GM18502 (cell line): ENCODE data around the gene DAND5.

Experiments
- ATAC-seq: cut with Tn5 transposase; IDR thresholded peaks from one replicate; pipeline ENCODE4 v1.9.1; 2021; ENCODE audit warnings: mild to moderate bottlenecking; ENCODE audit not compliant: unreplicated experiment, poor library complexity

Gene DAND5

DNA sequence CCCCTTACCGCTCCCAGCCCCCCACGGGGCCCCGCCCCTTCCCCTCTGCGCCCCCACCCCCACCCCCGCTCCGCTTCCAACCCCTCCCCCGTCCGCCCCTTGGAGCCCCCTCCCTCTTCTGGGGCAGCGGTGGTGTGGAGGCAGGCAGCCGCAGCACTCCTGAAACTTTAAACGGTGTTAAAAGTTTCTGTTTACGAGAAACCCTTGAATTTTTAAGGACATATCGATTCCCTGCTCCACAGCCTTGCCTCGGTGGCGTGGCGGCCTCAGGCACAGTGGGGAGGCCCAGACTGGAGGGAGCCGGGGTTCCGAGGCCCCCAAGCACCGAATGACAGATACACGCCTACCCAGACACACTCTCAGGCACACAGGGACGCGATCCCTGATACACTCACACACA lies 21.1 kb downstream of the DAND5 start:
- no peak for ATAC-seq

DNA sequence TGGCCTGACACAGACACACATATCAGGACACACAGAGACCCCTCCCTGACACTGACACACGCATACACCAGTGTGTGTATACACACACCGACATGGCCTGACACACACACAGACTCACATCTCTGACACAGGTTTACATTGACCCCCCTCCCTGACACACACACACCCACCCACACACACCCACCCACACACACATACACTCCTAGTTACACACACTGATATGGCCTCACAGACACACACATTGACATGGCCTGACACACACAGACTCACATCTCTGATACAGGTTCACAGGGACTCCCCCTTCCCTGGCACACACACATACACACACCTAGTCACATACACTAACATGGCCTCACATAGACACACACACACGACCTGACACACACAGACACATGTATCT lies 21.5 kb downstream of the DAND5 start:
- no peak for ATAC-seq

DNA sequence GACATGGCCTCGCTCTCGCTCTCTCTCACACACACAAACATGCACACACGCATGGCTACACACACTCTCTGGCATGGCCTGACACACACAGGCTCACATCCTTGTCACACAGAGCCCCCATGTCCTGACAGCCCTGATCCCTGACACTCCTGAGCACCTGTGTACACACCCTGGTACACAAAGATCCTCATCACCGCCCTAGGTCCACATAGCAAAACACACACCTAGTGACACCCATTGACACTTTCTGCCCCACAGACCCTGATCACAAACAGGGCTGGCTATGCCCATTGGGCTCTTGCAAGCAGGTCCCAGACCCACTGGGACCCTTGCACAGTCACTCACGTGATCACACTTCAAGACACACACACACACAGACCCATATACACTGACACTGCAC lies 21.9 kb downstream of the DAND5 start:
- no peak for ATAC-seq

DNA sequence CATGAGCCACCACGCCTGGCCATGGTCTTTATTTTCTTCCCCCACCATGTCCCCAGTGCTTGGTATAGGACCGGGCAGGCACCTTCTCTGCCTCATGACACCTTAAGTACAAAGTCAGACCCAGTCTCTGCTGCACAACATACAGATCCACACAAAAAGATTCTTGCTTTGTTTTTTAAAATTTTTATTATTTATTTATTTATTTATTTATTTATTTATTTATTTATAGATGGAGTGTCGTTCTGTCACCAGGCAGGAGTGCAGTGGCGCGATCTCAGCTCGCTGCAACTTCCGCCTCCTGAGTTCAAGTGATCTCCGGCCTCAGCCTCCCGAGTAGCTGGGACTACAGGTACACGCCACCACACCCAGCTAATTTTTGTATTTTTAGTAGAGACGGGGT lies 23.4 kb downstream of the DAND5 start:
- no peak for ATAC-seq

DNA sequence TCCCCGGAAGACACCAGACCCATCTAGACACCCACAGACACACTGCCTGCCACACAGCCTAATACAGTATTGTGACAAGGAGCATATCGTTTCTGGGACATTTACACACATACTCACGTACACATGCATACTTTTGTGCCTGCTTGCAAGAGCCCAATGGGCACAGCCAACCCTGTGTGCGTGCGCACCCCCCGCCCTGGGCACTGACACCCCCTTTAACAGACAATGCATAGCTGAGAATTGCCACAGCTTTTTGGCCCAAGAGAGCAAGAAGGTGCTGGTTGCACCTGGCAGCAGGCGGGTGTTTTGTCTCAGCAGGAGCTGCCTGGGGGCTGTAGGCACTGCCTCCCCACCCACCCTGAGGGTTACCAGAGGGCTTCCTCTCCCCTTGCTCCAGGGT lies 24.2 kb downstream of the DAND5 start:
- no peak for ATAC-seq

DNA sequence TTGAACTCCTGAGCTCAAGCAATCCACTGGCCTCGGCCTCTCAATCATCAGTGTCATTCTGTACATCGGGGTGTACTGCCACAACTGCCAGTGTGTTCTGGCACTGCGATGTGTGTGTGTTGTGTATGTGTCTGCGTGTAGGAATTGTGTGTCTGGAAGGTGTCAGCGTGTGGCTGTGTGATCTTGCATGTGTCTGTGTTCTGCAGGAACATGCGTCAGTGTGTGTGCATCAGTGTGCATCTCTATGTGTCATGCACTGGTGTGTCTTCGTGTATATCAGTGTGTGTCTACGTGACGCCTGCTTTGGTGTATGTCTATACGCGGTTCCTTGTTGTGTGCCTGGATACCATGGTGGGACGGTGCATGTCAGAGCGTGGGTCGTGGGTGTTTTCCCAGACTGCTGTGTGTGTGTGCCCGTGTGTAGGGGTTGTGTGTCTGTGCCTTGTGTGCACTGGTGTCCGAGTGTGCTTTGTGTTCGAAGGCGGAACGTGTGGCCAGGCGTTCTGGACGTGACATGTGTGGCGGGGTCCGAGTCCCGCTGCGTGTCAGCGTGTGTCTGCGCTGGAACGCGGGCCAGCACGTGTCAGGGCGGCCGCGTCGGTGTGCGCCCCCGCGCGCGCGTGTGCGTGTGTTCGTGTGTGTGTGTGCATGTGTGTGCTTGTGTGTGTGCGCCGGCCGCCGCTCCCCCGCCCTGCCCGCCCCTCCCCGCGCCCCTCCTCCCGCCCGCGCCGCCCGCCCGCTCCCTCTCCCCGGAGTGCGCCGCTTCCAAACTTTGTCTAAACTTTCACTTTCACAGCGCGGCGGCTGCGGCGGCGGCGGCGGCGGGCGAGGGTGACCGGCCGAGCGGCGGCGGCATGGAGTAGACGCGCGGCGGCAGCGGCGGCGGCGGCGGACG lies 25.6 kb downstream of the DAND5 start, which contains the start of gene NFIX:
Gene NFIX, plus strand, starts transcription at position 775 of the 895 bp plus-strand sequence. CDS start 363 bp downstream, outside the sequence.
- no peak for ATAC-seq

DNA sequence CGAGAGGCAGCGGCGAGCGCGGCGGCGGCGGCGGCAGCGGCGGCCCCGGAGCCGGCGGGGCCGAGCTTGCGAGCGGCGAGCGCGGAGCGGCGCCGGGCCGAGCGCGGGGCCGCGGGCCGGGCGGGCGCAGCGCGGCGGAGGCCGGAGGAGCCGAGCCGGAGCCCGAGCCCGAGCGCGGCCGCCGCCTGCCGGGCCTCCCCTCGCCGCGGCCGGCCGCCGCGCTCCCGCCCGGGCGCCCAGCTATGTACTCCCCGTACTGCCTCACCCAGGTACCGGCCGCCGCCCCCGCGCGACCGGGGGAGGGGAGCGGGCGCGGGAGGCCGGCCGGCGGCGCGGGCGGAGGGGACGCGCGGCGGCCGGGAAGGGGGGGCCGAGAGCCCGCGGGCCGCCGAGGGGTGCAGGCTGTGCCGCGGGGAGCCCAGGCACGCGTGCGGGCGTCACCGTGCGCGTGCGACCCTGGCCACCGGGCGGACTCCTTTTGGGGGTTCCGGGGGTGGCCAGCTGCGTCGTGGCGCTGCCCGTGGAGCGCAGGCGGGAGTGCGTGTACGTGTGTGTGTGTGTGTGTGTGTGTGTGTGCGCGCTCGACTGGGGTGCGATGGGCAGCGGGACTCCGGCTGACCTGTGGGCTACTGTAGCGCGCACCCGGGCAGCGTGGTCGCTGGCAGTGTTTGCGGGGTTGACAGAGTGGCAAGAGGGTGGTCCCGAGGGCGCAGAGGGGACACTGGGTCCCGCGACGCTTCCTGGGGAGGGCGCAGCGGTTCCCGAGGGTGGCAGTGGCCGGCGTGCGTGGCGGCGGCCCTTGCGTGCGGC lies 26.4 kb downstream of the DAND5 start:
- ATAC-seq: no peak

DNA sequence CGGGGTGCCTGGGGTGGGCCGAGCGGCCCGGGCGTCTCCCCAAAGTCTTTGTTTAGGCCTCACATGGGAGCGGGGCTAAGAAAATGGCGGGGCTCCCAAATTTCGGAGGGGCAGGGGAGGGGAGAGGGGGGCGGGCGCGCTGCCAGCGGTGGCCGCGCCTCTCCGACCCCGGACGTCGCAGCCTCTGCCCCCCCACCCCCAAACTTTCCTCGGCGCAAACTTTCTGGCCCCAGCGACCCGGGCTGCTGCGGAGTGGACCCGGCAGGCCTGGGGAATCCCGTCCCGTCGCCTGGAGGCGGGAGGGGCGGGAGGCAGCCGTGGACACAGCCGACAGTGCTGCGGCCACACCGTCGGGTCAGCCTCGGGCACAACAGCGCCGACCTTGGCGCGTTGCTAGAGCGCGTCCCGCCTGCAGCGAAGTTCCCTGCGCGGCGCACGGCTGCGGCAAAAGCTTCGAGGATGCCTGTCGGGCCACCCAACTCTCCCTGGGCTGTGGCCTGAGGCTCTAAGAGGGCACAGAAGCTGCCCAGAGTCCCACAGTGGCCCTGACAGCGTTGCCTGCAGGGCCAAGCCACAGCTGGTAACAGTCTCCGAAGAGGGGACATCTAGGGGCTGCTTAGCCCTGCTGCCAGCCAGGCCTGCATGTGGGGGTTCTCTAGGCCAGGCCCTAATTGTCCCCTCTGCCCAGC lies 27.2 kb downstream of the DAND5 start:
- no peak for ATAC-seq

DNA sequence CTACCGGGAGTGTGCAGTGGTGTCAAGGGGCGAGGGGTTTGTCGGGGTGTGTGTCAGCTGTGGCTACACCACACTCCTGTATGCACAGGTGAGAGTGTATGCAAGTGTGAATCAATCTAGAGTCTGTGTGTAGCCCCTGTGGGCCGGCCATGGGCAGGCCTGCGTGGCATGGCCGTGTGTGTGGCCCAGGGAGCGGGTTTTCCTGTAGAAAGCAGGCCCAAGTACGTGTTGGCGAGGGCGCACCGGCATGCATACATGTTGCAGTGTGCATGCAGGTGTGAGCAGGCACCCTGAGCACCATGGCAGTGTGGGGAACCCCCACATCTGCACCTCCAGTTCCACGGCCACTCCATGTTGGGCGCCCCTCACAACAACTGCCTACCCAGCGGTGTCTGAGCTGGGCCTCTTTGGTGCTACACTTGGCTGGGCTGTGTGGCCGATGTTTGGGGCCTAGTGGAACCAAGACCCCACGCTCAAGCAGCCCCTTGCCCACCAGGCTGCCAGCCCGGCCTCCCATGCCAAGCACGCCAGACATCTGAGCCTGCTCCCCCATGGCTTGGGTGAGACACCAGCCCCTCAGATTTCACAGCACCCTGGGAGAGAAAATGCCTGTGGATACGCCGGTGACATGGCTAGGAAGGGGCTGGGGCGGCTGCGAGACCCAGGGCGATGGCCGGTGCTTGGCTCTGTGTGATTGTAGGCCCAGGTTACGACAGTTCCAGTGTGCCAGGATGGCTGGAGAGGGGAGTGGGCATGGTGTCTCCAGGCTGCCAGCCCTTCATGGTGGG lies 28.0 kb downstream of the DAND5 start:
- no peak for ATAC-seq

DNA sequence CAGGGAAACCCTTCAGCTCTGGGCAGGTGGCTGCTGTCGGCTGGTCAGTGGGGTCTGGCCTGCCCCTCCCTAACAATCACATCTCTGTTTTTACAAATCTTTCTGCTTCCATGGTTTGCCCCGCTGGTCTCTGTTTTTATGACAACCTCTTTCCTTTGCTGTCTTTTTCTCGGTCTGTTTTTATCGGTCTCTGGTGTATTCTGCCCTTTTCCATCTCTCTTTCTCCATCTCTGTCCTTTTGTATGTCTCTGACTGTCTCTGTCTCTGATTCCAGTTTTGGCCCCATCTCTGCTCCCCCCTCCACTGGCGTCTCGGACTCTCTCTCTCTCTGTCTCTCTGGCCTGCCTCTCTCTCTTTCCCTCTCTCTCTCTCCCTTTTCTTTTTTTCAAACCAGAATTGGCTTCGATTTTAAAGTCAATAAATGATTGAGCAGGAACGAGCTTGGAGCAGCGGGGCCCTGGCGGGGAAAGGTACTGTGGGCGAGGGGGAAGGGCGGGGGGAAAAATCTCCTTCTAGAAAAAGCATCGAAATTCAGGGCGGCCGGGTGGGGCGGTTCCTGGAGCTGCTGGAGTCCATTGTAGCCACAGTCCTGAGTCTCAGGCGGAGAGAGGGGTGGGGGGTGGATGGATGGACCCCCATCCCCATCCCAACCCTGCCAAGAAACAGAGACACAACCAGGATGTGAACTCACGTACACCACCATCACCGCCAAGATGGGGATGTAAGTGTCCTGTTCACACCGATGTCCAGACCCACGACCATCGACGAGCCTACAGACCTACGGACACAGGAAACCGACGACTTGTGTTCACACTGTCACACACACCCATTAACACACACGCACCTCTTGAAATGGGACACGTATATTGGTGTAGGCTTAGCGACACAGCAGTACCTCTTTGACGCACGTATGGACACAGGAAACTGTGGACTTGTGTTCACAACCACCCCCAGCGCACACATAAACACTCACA lies 28.9 kb downstream of the DAND5 start:
- ATAC-seq: no peak

DNA sequence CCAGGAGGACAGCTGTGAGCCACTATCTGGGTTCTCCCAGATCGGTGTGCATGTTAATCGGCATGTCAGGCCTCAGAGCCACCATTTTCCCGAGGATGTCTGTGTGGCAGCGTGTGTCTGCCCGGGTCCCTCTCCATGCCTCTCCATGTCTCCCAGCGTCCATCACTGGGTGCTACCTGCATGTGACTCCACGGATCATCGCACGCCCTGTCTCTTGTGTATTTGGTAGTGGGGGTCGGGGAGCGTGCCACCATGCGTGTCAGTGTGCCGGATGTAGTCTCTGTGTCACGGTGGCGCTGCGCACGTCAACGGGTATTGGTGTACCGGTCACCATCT lies 31.8 kb downstream of the DAND5 start:
- ATAC-seq: no peak

DNA sequence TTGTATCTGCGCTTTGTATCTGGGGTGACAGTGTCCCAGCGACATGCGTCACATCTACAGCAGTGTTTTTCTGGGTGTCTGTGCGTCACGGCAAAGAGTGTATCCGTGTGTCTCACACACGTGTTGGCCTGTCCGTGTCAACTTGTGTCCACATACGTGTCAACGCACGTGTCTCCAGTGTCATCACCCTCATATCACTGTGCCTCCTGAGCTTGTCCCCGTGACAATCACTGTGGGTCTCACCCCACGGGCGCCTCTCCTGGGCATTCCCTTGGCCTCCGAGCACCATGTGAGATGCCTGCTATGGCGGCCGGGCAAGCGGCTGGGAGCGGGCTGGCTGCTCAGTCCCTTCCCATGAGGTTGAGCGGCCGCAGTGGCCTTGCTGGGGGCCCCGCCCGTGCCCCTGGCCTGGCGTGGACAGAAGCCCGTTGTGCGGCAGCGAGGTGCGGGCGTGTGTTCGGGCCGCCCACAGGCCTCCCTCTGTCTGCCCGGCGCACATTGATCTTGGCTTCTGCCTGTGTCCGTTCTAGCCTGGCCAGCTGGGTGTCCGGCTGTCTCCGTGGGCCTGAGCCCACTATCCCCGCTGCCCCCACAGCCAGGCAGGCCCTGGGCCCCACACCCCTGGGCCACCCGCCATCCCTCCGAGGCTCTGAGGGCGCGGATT lies 32.3 kb downstream of the DAND5 start:
- ATAC-seq: no peak

DNA sequence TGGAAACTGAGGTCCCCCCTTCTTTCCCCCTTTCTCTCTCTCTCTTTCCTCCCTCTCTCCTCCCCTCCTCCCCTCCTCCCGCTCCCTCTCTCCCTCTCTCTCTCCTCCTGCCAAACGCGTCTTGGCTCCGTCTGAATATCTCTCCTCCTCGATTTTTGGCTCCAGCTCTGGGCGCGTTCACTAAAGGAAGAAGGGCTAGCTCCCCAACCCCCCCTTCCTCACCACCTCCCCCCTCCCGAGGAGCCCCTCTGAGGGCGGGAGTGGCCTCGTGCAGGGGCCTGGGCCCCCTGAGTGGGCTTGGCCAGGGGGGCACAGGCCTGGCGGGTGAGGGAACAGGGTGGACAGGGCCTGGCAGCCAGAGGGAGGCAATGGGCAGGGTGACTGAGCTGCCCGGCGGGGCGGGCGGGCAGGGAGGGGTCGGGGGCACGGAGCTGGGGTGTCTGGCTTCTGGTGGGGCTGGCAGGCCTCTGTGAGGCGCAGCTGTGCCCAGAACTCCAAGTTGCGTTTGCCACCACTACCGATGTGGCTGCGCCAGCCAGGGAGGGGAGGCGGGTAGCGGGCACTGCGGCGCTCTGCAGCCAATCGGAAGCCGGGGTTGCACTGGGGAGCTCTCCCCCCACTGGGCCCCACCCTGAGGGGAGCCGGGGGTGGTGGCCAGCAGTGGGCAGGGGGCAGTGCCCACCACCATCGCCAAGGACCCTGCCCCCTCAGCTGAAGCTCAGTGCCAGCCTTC lies 33.0 kb downstream of the DAND5 start:
- ATAC-seq: no peak

DNA sequence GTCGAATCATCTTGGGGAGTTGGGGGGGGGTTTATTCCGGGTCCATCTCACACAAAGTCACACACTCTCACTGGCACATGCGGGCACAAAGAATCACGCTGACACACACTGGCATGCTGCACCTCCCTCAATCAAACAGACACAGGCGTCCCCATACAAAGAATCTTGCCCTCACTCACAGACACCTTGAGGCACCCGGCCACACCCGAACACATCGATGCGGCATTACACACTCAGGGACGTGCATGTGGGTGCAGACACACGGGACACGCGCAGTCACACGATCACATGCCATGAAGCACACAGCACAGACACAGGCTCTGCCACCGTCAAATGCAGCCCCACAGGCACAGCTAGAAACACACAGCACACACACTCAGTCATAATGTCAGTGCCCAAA lies 33.7 kb downstream of the DAND5 start:
- no peak for ATAC-seq

DNA sequence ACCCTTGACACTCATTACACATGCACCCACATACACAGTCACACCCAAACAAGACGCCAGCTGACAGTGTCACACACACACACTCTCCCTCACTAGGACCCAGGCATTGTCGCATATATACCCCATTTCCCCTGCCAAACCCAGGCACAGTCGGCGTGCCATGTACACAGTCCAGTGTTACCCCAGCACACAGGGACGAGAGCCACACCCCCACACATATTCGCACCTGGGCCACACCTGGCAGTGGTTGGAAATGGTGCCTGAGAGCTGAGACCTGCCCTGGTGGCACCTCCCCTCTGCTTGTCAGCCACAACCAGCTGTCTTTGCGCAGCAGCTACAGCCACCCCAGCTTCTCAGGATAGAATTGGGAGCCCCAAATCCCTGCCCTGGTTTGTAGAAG lies 34.9 kb downstream of the DAND5 start:
- no peak for ATAC-seq

DNA sequence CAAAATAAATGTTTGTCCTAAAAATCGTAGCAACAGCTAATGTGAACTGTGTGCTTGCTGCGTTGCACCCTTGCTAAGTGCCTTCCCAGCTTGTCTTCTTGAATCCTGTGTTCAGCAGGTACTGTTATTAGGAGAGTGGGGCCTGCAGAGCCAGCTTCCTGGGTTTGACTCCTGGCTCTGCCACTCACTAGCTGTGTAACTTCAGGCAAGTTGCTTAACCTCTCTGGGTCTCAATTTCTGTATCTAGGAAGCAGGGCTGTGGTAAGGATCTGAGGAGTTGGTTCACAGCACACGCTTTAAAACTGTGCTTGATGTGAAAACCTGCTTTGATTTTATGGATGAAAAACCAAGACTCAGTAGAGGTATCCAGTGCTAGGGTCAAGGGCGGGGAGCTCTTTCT lies 35.9 kb downstream of the DAND5 start:
- ATAC-seq: no peak

DNA sequence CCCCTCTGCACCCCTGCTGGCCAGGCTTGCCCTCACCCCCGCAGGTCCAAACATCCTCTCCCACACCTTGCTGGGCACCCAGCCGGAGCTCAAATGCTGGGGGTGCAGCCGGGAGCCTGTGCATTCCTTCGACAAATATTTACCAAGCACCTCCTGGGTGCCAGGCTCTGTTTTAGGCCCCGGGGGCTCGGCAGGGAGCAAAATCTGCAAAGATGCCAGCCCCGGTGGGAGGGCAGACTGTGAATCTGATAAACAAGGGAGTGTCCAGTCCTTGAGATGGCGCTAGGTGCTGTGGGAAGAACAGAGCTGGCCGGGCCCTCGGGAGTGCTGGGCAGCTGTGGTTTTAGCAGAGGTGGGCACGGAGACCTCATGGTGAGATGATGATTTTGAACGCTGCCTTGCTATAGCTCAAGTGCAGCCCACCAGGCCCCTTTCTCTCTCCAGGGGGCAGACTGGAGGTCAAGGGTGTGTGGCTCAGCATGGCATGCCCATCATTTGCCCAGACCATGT lies 36.5 kb downstream of the DAND5 start:
- no peak for ATAC-seq
